NCI-H2107 treated with DMSO at 0.1 percent for 48 hours (cell line): ENCODE results near the gene ARFGEF2.
"Not testable (repeated sequence)": the region's sequence is repeated elsewhere in the genome, so short reads cannot be mapped to it uniquely, and the experiment has no call there.

ENCODE experiments used
- DNase-seq: peaks from one replicate; lab custom pipeline; 2025; ENCODE audit not compliant: unreplicated experiment; lab: John Stamatoyannopoulos, UW

Gene ARFGEF2

DNA sequence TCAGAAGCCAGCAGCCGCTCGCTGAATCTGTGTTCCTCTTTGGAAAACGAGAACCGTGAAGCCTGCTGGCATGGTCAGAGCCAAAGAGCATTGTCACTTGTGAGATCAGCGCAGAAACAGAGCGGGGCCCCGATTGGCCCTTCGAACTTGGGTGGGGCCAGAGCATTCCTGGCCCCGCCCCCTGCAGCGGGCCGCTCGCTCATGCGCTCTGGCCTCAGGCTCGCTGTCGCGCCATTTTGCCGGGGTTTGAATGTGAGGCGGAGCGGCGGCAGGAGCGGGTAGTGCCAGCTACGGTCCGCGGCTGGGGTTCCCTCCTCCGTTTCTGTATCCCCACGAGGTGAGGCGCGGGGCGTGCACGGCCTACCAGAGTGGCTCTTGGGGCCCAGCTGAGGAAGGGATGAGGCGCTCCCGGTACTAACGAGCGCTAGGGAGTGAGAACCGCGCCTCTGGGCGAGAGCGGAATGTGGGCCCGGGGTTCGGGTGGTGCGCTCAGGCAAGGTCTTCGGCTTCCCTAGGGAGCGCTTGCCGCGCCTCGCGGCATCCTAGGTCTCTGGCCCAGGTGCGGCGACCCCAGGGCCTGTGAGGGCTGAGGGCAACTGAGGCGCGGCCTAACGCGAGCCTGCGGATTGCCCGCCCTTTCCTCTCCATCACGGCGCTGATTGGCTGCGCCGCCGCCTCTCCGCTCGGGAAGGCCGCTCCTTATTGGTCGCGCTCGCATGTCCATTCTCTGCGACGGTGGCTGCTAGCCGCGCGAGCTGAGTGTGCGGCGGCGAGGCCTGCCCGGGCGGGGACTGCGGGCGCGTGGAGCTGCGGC is 124.8 kb downstream of the ARFGEF2 start, which contains the start of gene CSE1L:
Gene CSE1L, plus strand, starts transcription at position 226 of the 814 bp plus-strand sequence. CDS start 12,152 bp downstream, outside the sequence.
- DNase-seq = peak; percentile 92

GRCh38 chr20:49052334-49052733 is 130.8 kb downstream of the ARFGEF2 start:
- no peak for DNase-seq

- no peak for DNase-seq
These were observed 132.6 kb downstream of the ARFGEF2 start for GRCh38 chr20:49054056-49054643.

DNA sequence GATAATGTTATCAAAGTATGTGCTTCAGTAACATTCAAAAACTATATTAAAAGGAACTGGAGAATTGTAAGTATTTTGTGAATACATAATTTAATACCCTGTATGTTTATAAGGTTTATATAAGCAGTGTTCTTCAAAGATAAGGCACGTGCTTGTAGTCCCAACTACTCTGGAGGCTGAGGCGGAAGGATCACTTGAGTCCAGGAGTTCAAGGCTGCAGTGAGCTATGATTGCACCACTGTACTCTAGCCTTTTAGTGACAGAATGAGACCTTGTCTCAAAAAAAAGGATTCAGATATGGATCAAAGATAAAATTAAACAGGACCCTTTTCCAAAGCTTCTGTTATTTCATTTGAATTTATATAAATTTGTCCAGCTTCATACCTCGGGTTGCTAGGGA is 141.8 kb downstream of the ARFGEF2 start:
- DNase-seq = no peak

DNA sequence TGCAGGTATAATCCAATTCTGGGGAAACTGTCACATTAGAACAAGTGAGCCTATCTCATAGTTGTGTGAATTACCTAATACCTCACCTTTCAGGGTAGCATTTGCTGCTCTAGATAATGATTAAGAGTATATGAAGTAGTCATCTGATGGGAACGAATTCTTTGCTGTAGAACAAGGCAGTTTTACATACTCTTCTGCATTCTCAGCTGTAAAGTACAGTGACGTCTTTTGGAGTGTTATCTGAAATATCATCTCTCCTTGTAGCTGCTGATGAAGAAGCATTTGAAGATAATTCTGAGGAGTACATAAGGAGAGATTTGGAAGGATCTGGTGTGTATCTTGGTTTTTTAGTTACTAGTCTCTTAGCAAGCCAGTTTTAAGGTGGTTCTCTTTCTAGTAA is 153.0 kb downstream of the ARFGEF2 start:
- no peak for DNase-seq

DNA sequence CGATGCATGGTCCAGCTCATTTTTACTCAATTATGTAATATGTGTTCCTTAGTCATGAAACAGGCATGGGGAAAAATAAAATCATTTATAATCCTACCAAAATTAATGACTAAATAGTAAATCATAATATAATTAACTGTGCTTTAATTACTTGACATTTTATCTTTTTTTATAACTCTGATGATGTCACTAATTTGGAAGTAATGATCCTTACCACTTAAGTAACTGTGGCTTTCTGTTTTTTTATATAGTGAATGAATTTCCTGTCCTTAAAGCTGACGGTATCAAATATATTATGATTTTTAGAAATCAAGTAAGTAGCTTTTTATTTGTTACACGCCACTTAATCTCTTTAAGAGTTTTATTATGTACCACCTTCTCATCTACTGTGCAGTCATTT is 156.8 kb downstream of the ARFGEF2 start:
- no peak for DNase-seq

- DNase-seq = not testable (repeated sequence)
These were observed 160.8 kb downstream of the ARFGEF2 start for GRCh38 chr20:49082295-49082694.
